GM20431 (cell line): ENCODE data around the gene CXCL1.

Source experiments
- in situ Hi-C: fragments of 300-500 bp; cut with MseI, MboI; formaldehyde crosslinking; loops from one replicate; pipeline ENCODE4 v1.15.0; 2020; ENCODE audit warnings: low sequenced_read_pairs; ENCODE audit not compliant: unreplicated experiment

Gene CXCL1

DNA sequence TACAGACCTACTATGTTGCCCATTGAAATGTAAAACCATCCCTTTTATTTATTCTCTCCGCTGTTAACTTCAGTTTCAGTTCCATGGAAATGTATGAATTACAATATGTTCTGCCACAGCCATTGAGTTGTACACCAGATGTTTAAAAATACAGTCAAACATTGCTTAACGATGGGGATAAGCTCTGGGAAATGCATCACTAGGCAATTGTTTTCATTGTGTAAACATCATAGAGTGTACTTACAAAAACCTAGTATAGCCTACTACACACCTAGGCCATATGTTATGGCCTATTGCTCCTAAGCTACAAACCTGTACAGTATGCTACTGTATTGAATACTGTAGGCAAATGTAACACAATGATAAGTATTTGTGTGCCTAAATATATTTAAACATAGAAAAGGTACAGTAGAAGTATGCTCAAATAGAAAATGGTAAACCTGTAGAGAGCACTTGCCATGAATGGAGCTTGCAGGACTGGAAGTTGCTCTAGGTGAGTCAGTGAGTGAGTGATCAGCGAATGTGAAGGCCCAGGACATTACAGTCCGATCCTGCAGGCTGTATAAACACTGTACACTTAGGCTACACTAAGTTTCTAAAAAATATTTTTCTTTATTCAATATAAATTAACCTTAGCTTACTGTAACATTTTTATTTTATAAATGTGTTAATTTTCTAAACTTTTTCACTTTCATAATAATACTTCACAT lies 18.8 kb upstream of the CXCL1 start:
- in situ Hi-C loops: no loop called here

DNA sequence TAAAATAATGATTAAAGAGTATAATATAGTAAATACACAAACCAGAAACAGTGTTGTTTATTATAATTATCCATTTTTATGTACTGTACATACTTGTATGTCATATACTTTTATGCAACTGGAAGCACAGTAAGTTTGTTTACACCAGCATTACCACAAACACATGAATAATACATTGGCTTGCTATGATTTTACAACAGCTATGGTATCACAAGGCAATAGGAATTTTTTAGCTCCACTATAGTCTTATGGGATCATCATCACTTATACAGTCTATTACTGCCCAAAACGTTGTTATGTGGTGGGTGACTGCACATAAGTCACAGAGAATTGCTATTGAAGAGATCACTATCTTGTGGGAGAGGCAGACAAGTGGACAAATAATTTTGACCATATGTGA lies 17.9 kb upstream of the CXCL1 start:
- in situ Hi-C loops: no loop called here

DNA sequence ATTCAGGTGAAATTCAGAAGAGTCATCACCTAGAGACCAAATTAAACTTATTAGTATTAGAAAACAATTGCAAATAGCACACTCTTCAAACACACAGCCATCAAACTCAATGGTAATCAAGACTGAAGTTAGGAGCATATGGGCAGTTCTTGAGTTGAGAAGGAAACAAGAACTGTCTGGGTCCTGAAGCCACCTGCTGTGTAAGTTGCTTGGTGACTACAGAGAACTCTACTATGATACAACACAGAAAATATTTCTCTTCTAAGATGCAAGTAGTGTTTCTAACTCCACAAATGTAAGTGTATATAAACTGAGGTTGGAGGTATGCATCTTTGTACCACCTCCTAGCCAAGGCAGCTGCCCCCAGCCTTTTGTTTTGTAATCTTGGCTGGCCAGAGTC lies 16.4 kb upstream of the CXCL1 start:
- in situ Hi-C loops: no loop called here

DNA sequence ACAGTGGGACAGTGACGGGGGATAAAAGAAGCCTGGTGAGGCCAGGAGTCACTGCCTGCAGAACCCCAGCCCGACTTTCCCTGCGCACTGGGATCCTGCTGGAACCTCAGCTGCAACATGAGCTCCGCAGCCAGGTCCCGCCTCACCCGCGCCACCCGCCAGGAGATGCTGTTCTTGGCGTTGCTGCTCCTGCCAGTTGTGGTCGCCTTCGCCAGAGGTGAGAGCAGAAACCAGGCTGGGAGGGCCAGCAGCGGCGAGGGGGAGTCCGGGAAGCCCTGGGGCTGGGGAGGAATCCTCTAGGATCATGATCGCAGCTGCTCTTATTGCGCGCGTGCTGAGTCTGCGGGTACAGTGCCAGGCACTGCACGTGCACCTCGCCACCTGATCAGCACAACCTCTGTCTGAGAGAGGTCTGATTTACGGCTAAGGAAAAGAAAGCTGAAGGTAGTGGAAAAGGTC lies 15.9 kb upstream of the CXCL1 start, which contains the start of gene PF4V1:
Gene PF4V1 (plus strand): TSS at position 51 of the 459 bp plus-strand sequence. CDS start 67 bp downstream, at position 118.
- in situ Hi-C loops: no loop called here

DNA sequence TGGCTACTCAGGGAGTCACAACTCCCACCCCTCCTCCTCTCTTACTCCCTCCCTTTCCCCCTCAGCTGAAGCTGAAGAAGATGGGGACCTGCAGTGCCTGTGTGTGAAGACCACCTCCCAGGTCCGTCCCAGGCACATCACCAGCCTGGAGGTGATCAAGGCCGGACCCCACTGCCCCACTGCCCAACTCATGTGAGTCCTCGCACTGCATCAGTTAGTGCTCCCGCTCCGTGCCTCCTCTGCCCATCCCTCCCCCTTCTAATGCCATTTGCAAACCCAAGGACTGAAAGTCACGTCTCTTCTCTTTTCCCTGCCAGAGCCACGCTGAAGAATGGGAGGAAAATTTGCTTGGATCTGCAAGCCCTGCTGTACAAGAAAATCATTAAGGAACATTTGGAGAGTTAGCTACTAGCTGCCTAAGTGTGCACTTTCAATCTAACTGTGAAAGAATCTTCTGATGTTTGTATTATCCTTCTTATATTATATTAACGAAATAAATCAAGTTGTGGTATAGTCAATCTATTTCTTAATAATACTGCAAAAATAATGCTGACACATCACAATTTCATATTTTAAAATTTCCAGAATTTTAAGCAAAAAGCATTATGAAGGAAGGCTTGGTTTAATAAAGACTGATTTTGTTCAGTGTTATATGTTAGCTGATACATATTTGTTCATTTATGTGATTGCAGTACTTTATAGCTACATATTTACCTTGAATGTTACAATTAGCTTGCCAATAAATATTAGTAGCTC lies 15.3 kb upstream of the CXCL1 start:
- in situ Hi-C loops: no loop called here

DNA sequence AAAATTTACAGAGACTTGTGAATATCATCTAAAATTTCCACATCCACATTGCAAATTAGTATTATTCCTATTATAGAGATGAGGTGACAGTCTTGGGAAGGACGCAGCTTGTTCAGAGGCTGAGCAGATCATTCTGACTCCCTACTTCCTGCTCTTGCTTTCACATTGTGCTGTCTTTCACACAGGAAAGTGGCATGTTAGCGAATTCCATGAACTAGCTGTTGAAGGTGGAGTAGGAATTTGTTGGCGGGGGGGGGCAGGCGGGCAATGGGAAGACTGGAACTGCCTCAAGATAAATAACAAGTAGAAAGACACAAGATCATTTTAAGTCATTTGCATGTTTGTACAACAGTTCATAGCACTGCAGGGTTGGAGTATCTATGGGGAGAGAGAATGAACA lies 13.8 kb upstream of the CXCL1 start:
- in situ Hi-C loops: no loop called here

DNA sequence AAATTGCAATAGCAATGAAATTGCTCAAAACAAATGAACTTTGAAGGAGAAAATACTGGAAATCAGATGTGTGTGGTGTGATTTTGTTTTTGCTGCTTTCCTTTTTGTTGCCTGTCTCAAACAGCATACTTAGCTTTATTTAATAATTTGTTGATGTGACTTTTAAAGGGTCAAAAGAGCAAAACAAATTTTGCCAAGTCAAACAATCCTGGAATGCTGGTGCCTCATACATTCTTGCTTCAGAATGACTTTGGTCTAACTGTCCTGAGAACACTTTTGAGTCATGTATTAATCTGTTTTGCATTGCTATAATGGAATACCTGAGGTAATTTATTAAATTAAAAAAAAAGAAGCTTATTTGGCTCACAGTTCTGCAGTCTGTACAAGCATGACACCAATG lies 12.7 kb upstream of the CXCL1 start:
- in situ Hi-C loops: no loop called here

DNA sequence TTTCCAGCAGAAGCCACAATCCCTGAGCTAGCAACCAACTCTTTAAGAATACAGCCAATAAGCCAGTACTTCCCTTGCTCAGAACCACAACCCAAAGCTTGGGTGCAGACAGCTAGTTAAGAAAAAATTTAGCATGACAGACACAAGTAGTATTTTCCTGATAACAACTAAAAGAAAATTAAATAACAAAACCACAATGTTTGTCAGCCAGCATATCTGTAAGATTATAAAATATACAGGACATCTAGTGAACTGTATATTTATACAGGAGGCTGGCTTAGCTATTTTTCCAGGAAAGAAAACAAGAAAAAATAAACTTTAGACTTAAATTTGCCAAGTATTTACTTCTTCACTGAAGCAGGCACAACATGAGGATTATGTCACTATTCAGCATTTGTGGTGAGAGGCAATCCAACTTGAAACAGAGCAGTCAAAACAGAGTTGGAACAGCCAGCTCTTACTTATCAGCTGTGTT lies 9.5 kb upstream of the CXCL1 start:
- in situ Hi-C loops: no loop called here

DNA sequence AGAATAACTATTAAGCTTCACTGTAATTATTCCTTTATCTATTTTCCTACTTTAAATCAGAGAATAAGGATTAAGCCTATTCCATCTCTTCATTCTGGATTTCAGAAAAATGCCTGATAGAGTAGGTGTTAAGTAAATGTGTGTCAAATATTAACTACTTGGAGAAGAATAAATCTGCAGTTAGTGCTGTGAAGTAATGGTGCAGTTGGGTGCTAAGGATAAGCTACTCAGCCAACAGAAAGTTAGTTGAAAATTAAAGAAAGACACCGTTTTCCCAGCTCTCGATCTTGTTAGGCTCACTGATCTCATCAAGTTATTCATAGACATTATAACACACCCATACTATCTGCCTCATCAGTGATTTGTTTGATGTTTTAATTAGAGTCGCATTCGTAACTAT lies 9.0 kb upstream of the CXCL1 start:
- in situ Hi-C loops: no loop called here

DNA sequence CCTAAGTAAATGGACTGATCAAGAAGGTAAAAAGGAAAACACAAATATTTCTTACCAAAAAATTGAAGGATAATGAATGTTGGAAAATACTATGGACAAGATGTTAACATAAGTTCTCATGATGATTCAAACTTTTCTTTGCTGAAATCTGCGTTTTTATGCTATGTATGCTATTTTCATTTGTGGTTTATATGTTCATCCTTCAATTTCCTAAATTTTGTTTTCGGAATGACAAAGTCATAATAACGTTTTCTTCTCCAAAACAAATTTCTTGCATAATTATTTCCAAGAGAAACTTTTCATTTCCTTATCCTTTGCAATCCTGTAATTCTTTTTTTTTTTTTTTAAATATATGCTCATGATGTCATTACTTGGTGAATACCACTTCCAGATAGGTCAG lies 8.3 kb upstream of the CXCL1 start:
- in situ Hi-C loops: no loop called here

DNA sequence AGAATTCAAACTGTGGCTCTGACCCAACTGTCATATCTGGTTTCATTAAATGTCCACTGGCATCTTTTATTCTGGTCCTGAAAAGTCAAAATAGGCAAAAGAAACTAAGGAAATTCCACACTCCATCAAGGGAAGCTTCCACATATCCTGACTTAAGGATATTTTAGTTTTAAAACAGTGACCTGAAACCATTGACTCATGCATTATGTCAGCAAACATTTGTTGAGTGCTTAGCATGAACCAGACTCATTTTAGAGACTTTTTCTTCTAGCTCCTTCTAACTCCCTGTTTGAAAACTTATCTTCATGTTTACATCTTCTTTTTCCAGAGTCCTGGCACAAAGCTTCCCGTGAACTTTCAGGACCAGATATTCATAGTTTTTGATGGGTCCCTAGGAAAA lies 6.9 kb upstream of the CXCL1 start:
- in situ Hi-C loops: no loop called here

DNA sequence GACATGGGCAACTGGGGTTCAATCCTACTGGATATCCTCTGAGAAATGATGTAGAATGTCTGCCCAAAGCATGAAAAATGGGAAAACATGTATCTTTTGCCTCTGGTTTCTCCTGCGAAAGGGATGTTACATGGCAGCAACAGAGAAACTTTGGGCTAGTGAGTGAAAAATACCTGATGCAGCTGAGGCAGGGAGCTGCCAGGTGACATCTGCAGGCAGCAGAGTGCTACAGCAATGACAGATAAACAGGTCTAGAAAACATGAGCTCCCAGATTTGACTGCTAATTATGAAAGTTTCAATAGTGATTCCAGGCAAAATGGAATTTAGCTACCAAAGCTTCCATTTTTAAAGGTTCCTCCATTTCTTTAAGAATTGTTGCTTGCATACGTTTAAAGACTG lies 4.8 kb upstream of the CXCL1 start:
- in situ Hi-C loops: no loop called here

DNA sequence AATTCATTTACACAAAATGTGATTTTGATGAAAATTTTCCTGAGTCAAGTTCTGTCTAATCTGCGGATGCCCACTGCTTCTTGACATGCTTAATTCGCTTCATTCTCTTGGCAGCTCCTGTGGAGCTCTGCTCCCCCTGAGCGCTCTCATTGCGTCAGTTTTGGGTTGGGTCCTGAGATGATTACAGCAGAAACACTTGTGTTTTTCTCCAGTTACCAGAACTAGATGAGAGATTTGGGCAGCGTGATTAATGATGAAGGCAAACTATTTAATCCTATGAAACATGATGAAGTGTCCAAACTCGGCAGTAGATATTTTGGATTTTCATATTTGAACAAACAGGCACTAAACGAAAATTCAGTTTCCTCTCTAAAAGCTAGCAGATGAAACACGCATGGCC lies 4.2 kb upstream of the CXCL1 start:
- in situ Hi-C loops: no loop called here

DNA sequence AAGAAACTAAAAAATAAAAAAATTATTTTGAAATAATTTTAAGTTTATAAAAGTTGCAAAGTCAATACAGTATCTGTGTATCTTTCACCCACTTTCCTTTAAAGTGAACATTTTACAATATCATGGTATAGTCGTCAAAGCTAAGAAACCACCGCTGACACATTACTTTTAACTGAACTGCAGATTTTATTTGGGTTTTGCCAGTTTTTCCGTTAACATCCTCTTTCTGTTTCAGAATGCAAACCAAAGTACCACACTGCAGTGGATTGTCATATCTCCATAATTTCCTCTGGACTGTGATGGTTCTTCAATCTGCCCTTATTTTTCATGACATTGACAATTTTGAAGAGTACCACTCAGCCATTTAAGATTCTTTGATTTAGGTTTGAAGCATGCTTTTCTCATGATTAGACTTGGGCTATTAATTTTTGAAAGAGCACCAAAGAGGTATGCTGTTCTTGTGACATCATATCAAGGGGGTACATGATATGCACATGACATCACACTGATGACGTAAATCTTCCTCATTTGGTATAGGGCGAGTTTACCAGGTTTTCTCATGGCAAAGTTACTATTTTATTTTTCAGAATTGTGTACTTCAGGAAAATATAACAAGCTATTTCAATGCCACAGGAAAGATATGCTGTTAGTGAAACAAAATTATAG lies 3.6 kb upstream of the CXCL1 start:
- in situ Hi-C loops: no loop called here

DNA sequence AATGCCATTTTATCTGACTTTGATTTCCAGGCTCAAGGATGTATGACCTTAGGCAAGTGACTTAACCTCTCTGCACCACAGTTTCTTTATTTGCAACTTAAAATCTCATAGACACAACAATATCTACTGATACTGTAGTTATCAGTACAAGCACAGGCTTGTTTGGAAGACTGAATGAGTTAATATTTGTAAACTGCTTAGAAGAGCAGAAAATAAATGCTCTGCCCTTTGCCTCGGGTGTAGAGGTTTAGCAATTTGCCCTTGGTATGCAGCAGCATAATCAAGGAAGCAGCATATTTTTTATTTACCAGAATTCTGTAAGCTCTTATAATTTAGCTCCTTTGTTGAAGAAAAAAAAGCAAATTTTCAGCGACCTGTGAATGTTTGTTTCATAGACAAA lies 2.9 kb upstream of the CXCL1 start:
- in situ Hi-C loops: no loop called here

DNA sequence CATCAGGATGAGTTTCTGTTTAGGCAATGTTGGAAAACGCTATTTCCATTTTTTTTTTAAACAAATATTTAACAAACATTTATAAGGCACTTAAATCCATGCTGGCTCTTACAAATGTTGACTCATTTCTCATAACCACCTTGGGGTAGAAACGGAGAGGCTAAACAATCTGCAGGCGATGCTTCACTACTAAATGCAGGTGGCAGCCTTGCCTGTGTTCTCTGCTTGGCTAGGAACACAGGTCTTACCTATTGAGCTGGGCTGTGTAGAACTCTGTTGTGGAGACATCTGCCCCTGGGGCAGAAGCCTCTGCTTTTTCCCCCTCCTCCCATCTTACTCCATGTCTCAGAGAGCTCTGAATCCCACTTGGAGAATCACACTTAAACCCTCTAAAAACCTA lies 1.4 kb upstream of the CXCL1 start:
- in situ Hi-C loops: no loop called here

DNA sequence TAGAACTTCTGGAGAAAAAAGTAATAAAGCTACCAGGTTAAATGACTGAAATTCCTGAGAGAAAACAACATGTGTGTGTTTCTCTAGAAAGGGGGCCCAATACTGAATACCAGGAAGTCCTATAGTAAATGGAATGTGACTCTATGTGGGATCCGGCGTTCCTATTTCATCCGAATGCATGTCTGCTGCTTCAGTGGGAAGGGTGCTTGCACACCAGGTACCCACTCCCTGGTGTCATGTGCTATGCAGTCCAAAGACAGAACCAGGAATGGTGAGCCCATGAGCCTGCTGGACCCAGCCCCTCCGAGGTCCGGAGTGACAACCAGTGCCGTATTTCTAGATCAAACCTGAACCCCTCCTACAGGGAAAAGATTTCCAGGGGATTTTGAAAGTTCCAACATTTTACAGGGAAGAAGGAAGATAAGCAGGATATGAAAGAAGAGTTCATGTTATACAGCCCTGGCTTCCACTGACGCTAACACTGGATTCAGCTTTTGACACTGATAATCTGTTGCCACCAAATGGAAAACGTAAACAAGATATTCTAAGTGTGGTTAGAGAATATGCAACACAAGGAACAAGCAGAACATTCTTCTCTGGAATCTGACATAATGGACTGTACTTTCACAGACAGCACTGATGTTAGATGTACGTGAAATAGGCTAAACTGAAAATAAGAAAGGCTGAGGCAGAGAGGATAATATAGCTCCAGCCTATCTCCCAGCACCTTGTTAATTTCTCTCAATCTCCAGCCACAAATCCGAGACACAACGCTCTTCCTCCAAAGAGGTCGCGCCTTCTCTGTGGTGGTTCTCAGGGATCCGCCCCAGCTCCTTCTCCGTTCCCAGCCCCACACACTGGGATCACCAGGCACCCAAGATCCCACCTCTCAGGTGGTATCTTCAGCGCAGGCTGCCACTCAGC lies 725 bp upstream of the CXCL1 start:
- in situ Hi-C loops: no loop called here

DNA sequence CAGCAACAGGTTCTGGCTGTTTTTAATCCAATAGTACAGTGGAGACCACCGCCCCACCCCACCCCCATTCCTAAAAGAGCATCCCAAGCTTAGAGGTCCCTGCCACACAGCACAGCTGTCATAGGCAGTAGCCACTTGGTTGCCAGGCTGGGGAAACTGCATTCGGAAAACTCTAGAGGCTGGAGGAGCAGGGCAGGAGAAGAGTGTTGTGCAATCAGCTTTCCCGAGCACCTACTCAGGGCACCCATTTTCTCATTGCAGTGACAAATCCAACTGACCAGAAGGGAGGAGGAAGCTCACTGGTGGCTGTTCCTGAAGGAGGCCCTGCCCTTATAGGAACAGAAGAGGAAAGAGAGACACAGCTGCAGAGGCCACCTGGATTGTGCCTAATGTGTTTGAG lies 1.1 kb downstream of the CXCL1 start:
- in situ Hi-C loops: no loop called here

DNA sequence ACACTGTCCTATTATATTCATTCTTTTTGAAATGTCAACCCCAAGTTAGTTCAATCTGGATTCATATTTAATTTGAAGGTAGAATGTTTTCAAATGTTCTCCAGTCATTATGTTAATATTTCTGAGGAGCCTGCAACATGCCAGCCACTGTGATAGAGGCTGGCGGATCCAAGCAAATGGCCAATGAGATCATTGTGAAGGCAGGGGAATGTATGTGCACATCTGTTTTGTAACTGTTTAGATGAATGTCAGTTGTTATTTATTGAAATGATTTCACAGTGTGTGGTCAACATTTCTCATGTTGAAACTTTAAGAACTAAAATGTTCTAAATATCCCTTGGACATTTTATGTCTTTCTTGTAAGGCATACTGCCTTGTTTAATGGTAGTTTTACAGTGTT lies 1.6 kb downstream of the CXCL1 start:
- in situ Hi-C loops: no loop called here
